ENCODE measurements around the gene INTS14. TPM values are rescaled to one million over a fixed set of nuclear protein-coding genes. Genes with fewer than 3 reads are reported as not detected.

Gene INTS14
- total and polyA plus RNA-seq, 4 donors: 12.0 to 26.4 (median 16.0) TPM

DNA sequence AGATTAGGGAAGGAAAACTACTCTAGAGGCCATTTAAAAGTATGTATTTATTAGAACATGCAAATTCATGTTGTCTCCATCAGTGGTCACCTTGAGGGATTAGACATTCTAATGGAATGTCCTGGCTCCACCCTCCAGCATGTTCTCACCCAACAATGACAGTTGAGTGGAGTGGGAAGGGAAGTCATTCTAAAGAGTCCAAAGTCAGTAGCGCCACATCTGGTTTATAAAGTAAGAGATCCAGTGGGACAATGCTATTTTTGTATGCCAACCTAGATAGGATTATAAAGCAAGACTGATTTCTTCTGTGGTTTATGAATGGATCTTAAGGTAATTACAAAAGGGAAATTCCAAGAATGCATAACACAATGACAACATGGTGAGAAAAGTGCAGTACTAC, 44.1 kb upstream of the INTS14 start:
- 100% methylated on average over 1 of the region's 1 CpG for WGBS

DNA sequence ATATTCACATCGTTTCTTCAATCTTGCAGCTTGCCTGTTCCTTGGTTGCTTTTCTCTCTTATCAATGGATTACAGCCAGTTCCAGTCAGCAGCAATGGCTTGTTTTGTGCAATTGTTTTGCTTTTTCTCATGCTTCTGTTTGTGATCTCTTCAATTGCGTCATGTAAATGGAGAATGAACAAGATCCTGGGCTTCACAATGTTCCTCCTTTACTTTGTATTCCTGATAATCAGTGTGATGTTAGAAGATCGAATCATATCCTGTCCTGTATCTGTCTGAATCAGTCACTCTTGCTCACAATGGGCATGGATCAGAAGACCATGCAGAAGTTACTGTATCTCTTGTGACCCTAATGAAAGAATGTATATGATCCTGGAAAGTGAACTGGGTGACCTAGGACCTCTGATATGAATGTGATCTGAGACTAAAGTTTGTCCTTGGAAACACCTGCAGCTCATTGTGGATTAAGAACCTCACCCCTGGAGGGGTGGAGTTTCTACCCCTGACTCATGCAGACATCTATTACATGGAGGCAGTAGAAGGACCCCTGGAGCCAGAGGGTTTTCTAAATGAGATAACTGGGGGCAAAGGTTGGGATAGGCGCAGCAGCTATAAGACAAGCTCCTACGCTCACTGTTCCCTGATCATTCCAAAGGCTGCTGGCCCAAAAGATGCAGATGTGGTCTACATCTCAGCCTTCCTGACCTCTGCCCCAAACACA, 43.0 kb upstream of the INTS14 start:
- no peak overlapping the region for H3K4me3 ChIP-seq (ENCODE audit: low read depth in 1 of 3, low read length in 3 of 3)
- no peaks in the 10 kb centered on the region for H3K4me1 ChIP-seq (ENCODE audit: control insufficient read depth in 4 of 4, insufficient read depth in 4 of 4, low read length in 3 of 4)
- no peaks in the 10 kb centered on the region for H3K27me3 ChIP-seq (ENCODE audit: control insufficient read depth in 4 of 4, insufficient read depth in 4 of 4, low read length in 3 of 4)
- H3K27ac ChIP-seq (ENCODE audit: low read depth in 1 of 2, low read length in 2 of 2): no peak overlapping the region
- H3K9ac ChIP-seq (ENCODE audit: low read depth in 1 of 2, low read length in 2 of 2): no peak overlapping the region
- DNase-seq (ENCODE audit: low spot score): no peak
- TF ChIP-seq EGR1 (IDR thresholded peaks at IDR 0.05; ENCODE audit: low read depth in 2 of 2) (no peak), RAD21 (IDR thresholded peaks at IDR 0.05) (no peak), HNF4G (IDR thresholded peaks at IDR 0.05) (no peak), TAF1 (conservative IDR thresholded peaks at IDR 0.05) (no peak)
- TF ChIP-seq, protein P1, sequence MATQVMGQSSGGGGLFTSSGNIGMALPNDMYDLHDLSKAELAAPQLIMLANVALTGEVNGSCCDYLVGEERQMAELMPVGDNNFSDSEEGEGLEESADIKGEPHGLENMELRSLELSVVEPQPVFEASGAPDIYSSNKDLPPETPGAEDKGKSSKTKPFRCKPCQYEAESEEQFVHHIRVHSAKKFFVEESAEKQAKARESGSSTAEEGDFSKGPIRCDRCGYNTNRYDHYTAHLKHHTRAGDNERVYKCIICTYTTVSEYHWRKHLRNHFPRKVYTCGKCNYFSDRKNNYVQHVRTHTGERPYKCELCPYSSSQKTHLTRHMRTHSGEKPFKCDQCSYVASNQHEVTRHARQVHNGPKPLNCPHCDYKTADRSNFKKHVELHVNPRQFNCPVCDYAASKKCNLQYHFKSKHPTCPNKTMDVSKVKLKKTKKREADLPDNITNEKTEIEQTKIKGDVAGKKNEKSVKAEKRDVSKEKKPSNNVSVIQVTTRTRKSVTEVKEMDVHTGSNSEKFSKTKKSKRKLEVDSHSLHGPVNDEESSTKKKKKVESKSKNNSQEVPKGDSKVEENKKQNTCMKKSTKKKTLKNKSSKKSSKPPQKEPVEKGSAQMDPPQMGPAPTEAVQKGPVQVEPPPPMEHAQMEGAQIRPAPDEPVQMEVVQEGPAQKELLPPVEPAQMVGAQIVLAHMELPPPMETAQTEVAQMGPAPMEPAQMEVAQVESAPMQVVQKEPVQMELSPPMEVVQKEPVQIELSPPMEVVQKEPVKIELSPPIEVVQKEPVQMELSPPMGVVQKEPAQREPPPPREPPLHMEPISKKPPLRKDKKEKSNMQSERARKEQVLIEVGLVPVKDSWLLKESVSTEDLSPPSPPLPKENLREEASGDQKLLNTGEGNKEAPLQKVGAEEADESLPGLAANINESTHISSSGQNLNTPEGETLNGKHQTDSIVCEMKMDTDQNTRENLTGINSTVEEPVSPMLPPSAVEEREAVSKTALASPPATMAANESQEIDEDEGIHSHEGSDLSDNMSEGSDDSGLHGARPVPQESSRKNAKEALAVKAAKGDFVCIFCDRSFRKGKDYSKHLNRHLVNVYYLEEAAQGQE (IDR thresholded peaks at IDR 0.05): no peak
- TF ChIP-seq, protein P2, sequence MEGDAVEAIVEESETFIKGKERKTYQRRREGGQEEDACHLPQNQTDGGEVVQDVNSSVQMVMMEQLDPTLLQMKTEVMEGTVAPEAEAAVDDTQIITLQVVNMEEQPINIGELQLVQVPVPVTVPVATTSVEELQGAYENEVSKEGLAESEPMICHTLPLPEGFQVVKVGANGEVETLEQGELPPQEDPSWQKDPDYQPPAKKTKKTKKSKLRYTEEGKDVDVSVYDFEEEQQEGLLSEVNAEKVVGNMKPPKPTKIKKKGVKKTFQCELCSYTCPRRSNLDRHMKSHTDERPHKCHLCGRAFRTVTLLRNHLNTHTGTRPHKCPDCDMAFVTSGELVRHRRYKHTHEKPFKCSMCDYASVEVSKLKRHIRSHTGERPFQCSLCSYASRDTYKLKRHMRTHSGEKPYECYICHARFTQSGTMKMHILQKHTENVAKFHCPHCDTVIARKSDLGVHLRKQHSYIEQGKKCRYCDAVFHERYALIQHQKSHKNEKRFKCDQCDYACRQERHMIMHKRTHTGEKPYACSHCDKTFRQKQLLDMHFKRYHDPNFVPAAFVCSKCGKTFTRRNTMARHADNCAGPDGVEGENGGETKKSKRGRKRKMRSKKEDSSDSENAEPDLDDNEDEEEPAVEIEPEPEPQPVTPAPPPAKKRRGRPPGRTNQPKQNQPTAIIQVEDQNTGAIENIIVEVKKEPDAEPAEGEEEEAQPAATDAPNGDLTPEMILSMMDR (IDR thresholded peaks at IDR 0.05; ENCODE audit: low read depth, low read length, missing input control): no peak
- H3K36me3 ChIP-seq (ENCODE audit: control insufficient read depth in 4 of 4, insufficient read depth in 3 of 4, low read depth in 1 of 4, low read length in 3 of 4): peaks cover 4 to 44% (median 21%) of the 10 kb centered on the region in 4 donors
- WGBS: 93% methylated on average over 5 of the region's 5 CpGs
- no peaks in the 10 kb centered on the region for H3K9me3 ChIP-seq (ENCODE audit: control insufficient read depth in 4 of 4, low read length in 3 of 4)

More for the DNA sequence above, 44.1 kb upstream of the INTS14 start:
- TF ChIP-seq, protein P3, sequence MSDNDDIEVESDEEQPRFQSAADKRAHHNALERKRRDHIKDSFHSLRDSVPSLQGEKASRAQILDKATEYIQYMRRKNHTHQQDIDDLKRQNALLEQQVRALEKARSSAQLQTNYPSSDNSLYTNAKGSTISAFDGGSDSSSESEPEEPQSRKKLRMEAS (IDR thresholded peaks at IDR 0.05): no peak
- no peak for TF ChIP-seq TAF1 (conservative IDR thresholded peaks at IDR 0.05)
- TF ChIP-seq, protein P4, sequence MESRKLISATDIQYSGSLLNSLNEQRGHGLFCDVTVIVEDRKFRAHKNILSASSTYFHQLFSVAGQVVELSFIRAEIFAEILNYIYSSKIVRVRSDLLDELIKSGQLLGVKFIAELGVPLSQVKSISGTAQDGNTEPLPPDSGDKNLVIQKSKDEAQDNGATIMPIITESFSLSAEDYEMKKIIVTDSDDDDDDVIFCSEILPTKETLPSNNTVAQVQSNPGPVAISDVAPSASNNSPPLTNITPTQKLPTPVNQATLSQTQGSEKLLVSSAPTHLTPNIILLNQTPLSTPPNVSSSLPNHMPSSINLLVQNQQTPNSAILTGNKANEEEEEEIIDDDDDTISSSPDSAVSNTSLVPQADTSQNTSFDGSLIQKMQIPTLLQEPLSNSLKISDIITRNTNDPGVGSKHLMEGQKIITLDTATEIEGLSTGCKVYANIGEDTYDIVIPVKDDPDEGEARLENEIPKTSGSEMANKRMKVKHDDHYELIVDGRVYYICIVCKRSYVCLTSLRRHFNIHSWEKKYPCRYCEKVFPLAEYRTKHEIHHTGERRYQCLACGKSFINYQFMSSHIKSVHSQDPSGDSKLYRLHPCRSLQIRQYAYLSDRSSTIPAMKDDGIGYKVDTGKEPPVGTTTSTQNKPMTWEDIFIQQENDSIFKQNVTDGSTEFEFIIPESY (IDR thresholded peaks at IDR 0.05): no peak
- DNase-seq (ENCODE audit: low spot score): no peak
- H3K9me3 ChIP-seq (ENCODE audit: control insufficient read depth in 4 of 4, low read length in 3 of 4): no peaks in the 10 kb centered on the region
- no peak overlapping the region for H3K4me3 ChIP-seq (ENCODE audit: low read depth in 1 of 3, low read length in 3 of 3)
- no peak overlapping the region for H3K9ac ChIP-seq (ENCODE audit: low read depth in 1 of 2, low read length in 2 of 2)
- peaks cover 4 to 46% (median 23%) of the 10 kb centered on the region in 4 donors for H3K36me3 ChIP-seq (ENCODE audit: control insufficient read depth in 4 of 4, insufficient read depth in 3 of 4, low read depth in 1 of 4, low read length in 3 of 4)
- H3K27me3 ChIP-seq (ENCODE audit: control insufficient read depth in 4 of 4, insufficient read depth in 4 of 4, low read length in 3 of 4): no peaks in the 10 kb centered on the region
- H3K4me1 ChIP-seq (ENCODE audit: control insufficient read depth in 4 of 4, insufficient read depth in 4 of 4, low read length in 3 of 4): no peaks in the 10 kb centered on the region
- no peak overlapping the region for H3K27ac ChIP-seq (ENCODE audit: low read depth in 1 of 2, low read length in 2 of 2)

All from liver (tissue), 9 donors.